T-helper 9 cell (primary cell): Measurements from ENCODE around the gene LRRFIP1.
"Not testable (repeated sequence)": the region's sequence is repeated elsewhere in the genome, so short reads cannot be mapped to it uniquely, and the experiment has no call there.

Experiments used
- DNase-seq: peaks from one replicate; pipeline ENCODE4 v3.0.0-alpha.2; 2020

The LRRFIP1 gene

DNA sequence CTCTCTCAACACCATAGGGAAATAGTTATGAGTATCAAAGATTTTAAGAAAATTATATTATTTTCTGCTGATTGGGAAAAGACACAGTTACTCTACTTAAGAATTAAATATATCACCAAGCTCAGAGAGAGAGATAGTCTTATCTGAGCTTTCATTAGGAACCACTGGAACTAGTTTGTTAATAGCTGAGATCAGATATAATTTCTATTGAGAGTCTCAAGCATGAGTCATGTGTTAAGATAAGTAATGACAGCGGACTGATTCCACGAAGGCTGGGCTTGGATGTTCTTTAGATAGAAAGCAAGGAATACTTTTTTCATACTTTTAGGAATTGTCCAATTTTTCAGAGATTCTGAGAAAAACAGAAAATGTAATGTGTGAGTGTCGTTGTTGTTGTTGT is 126.8 kb downstream of the LRRFIP1 start:
- DNase-seq = no peak

DNA sequence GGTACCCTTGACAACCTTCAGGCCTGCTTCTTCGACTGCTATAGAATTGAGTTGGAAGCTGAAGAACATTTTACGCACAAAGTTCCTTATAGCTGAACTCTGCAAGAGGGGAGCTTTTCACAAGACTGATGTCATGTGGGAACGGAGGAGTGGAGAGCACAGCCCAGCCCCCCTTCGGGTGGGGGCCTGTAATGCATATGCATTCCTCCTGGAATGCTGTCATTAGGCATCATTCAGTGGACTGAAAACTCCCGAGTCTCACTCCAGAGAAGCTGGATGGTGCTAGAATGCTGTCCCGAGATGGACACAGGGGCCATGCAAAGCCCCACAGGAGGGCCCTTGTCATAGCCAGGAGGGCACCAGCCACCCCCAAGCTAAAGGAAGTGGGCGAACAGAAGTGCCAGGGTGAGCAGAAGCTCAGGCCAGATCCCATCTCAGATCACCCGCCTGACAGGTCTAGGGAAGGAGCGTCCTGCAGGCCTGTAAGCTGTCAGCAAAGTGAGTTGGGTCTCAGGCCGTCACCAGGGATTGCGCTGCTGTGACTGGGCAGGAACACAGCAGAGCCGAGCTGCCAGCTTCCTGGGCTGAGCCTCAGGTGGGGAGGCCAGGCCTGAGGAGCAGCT is 127.3 kb downstream of the LRRFIP1 start:
- no peak for DNase-seq

DNA sequence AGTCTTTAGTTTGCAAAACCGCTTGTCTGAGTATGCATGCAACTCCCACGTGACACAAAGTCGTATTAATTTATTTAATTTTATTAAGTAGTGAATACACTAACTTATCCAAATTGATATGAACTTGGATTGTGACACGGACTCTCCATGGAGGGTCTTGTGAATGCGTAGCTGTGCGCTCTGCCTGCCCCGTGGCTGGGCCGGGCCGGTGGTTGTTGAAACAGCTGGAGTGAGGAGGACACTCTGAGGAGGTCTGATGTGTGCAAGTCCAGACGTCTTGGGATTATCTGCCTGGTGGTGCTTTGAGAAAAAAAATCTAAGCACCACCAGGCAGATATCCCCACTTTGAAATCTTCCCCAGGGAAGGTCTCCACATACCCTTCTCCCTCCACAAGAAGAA is 130.2 kb downstream of the LRRFIP1 start:
- DNase-seq = no peak

DNA sequence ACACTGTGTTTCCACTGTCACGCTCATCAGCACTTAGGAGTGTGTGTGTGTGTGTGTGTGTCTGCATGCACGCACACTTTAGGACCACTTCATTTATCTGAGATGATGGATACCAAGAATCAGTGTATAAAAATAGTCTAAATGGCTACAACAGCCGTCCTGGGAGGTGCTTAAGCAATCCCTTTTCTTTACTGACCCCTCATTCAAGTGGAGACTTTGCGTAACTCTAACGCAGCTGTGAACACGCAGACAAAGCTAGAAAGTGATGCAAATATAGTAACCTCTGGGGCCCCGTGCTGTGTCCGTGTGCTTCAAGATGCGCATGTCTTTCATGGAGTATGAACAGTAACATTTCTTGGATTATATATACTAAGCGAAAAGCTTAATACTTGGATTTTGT is 130.8 kb downstream of the LRRFIP1 start:
- DNase-seq = no peak

DNA sequence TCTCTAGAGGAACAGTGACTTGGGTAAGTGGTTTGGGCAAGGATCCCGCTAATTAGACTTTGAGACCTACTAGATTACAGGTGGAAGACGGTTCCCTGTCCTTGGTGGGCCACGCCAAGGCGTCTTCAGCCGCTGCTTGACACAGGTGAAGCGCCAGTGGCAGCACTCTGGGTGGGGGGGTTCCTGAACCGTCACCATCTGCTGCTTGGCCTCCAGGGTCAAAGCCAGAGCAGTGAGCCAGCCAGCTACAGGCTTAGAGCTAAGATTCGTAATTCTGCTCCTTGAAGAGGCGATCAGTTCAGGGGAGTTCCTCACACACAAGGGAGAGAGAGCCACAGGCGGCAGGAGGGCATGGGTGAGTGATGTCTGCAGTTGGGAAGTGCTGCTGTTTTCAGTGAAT is 131.8 kb downstream of the LRRFIP1 start:
- DNase-seq = no peak

DNA sequence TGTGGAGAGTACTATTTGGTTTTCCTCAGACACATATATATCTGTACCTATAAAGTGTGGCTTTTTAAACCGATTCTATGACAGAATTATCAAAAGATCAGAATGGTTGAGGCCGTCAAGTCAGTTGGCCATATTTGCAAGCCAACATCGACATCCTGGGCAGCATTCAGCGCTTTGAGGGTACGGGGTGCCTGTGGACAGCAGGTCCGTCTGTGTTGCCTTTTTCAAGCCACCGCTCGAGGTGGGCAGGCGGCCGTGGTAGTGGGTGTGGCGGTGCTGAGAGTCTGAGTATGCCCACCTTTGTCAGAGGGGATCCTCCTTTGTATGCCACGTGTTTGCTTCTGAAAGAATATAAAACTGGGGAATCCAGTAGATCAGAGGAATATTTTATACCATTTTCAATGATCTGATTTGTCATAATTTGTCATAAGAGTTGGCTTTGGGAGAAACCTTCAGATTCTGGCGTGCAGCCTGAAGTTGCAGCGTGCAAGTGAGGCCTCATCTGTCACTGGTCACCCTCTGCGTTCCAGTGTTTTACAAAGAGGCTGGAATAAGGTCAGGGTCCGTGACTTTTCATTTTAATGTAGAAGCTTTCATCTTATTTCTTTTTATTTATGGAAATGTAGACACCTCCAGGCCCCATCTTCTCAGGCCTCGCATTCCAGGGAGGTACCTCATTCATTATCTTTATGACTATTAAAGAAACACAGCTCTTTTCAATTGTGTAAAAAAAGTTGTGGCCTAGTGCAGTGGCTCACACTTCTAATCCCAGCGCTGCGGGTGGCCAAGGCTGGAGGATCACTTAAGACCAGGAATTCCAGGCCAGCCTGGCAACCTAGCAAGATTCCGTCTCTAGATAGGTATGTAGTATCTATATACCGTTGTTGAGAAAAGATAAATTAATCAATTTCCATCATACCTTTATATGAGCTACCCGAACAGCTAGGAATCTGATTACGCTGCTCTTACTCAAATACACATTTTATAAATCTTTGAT is 133.4 kb downstream of the LRRFIP1 start:
- DNase-seq = no peak

DNA sequence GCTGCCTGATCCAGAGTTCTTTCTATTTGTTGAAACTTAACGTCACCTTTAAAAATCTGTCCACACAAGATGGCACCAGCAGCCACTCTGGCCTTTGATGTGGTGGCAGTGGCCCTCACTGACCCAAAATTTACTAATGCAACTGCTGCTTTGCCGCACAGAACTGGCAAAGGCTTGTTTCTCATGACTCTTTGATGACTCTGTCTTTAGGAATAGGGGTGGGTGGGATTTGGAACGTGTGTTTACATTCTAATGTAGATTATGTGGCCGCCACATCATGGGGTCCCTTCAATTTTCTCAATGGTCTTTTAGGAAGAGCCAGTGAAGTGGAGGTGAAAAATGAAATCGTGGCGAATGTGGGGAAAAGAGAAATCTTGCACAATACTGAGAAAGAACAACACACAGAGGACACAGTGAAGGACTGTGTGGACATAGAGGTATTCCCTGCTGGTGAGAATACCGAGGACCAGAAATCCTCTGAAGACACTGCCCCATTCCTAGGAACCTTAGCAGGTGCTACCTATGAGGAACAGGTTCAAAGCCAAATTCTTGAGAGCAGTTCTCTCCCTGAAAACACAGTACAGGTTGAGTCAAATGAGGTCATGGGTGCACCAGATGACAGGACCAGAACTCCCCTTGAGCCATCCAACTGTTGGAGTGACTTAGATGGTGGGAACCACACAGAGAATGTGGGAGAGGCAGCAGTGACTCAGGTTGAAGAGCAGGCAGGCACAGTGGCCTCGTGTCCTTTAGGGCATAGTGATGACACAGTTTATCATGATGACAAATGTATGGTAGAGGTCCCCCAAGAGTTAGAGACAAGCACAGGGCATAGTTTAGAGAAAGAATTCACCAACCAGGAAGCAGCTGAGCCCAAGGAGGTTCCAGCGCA is 135.2 kb downstream of the LRRFIP1 start:
- not testable (repeated sequence) for DNase-seq

DNA sequence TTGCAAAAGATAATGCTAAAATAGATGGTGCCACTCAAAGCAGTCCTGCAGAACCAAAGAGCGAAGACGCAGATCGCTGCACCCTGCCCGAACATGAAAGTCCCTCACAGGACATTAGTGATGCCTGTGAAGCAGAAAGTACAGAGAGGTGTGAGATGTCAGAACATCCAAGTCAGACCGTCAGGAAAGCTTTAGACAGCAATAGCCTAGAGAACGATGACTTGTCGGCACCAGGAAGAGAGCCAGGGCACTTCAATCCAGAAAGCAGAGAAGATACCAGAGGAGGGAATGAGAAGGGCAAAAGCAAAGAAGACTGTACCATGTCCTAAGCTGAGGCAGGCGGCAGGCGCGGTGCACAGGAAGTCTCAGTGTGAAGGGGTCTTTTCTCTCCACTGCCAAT is 136.4 kb downstream of the LRRFIP1 start:
- DNase-seq = no peak

DNA sequence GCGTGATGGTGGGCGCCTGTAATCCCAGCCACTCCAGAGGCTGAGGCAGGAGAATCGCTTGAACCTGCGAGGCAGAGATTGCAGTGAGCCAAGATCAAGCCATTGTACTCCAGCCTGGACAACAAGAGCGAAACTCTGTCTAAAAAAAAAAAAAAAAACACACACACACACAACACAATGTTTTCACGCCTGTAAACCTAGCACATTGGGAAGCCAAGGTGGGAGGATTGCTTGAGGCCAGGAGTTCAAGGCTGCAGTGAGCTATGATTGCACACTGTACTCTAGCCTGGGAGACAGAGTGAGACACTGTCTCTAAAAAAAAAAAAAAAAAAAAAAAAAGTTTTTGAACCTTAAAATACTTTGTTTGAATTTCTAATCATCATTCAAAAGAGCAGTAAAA is 137.7 kb downstream of the LRRFIP1 start:
- DNase-seq = not testable (repeated sequence)

DNA sequence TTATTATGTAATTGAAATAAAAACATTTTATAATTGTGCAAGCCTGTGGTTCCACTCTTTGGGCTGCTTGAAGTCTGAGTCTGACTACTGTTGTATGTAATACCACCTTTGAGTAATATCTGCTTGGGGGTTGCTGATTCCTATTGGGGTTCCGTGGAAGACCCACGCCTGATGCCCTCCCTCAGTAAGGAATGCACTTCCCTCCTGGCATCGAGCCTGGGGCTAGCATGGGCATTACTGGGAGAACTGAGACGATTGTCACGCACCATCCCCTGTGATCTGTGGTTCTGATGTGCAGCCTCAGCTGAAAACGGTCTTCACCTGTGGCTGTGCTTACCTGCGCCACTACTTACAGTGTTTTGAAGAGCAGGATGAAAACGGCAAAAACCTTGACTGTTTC is 138.5 kb downstream of the LRRFIP1 start:
- no peak for DNase-seq

DNA sequence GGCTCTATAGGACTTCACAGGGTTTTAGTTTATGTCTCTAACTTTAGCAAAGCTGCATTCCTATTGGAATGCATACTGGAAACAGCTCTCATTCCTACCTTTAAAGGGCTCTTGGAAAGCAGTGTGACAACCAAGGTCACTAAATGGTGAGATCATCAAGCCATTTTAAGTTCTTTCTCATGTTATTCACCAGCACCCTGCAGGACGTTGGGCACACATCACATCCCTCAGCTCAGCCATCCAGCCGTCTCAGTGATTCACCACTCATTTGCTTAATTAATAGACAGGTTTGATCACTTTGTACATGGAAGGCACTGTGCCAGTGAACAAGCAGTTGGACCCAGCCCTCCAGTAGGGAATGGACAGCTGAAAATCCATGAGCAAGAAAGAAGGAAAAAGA is 139.0 kb downstream of the LRRFIP1 start:
- no peak for DNase-seq

DNA sequence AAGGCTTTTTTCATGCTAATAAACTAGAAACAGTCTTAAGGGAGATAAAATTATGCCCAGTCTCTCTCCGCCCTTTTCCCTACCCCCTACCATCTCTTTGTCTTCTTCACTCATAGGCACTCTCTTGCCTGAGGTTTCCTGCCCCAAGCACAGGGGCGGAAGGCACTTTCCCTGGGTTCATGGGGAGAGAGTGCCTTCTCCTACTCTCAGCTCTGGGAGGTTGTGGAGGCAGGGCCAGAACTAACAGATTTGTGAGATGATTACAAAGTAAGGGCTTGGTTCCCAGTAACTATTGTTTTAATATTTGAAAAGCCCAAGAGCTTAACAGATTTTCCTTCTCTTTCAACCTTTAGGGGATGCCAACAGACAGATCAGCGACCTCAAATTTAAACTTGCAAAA is 145.1 kb downstream of the LRRFIP1 start:
- DNase-seq = no peak

DNA sequence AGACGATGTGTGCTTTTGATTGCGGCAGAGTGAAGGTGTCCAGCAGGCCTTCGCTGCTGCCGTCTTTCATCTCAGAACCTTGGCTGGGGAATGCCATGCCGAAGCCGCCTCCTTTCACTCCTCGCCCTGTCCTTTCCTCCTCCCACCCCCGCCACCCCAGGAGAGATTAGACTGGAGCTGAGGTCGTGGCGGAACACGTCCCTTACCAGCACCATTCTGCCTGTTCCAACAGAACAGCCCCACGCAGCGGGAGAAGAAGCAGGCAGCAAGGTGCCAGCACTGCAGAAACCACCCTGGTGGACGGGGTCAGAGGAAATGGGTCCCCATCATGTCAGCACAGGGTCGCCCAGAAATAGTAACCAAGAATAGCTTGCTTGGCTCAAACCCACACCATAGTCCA is 146.4 kb downstream of the LRRFIP1 start:
- no peak for DNase-seq

DNA sequence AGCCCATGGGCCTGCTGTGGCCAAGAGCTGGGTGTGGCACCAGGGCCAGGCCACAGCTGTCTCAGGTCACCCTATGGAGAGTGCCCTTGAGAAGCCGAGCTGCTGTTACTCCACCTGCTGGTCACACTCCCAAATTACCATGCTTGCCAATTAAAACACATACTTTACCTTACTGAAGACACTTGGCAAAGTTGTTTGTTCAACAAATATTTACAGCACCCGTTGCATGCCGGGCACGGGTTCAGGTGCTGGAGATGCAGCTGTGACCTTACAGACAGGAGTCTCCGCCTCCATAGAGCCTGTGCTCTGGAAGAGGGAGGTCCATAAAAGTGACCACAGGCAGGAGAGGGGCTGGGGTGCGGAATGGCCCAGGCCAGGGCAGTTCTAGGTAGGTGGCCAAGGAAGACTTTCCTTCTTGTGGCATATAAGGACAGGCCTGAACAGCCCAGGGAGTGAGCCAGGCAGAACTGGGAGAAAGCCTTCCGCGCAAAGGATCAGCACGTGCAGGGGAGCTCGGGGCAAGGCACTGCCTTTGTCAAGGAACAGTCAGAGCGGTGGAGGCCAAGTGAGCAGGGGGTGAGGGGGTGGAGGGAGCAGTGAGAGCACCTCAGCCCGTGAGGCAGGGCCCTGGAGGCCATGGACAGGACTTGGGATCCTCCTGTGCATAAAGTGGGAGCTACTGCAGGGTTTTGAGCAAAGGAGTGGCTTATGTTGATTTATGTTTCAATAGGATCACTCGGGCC is 147.6 kb downstream of the LRRFIP1 start:
- peak; percentile 17 for DNase-seq

DNA sequence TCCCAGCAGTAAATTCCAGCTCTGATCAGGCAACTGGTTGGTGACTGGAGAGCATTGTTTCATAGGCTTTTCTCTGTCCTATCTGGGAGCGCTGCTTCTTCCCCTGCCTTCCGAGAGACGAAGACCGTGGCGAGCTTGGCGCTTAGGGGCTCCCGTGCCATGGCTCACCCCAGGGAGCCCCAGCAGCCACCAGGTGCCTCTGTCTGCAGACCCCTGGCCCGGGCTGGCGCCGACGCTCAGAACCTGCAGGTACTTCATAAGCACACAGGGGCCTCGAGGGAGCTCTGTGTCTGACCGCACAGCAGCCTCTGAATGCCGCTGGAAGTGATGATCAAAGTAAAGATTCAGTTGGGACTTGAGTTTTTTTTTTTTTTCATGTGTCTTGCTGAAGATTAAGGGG is 152.1 kb downstream of the LRRFIP1 start:
- DNase-seq = no peak

DNA sequence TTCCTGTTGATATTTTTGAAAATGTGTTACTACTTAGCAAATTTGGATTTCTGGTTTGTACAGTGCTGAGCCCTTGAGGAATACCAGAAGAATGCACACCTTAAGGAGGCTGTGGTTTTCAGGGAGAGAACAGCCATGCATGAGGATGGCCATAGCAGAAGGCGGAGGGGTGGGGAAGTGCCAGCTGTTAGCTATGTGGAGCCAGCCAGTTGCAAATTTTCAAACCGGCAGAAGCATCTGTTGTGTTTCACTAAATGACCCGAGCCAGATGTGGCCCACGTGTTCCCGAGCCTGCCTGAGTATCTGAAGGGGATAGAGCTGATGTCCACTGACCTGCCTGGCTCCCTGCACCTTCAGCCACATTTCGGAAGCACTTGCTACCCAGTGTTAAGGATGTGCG is 154.8 kb downstream of the LRRFIP1 start:
- no peak for DNase-seq

DNA sequence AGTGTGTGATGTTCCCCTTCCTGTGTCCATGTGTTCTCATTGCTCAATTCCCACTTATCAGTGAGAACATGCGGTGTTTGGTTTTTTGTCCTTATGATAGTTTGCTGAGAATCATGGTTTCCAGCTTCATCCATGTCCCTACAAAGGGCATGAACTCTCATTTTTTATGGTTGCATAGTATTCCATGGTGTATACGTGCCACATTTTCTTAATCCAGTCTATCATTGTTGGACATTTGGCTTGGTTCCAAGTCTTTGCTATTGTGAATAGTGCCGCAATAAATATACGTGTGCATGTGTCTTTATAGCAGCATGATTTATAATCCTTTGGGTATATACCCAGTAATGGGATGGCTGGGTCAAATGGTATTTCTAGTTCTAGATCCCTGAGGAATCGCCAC is 156.3 kb downstream of the LRRFIP1 start:
- DNase-seq = not testable (repeated sequence)

DNA sequence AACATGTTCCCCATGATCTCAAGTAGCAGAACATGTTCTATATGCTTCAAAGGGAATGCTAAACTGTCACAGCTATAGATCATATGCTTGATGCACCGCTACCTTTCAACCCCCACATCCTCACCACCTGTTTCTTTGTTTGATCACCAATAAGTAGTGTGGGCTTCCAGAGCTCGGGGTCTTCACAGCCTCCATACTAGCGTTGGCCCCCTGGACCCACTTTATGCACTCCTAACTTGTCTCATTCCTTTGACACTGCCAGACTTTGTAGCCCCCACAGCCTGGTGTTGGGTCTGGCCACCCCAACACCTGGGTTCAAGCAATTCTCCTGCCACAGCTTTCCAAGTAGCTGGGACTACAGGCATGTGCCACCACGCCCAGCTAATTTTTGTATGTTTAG is 159.5 kb downstream of the LRRFIP1 start:
- no peak for DNase-seq

DNA sequence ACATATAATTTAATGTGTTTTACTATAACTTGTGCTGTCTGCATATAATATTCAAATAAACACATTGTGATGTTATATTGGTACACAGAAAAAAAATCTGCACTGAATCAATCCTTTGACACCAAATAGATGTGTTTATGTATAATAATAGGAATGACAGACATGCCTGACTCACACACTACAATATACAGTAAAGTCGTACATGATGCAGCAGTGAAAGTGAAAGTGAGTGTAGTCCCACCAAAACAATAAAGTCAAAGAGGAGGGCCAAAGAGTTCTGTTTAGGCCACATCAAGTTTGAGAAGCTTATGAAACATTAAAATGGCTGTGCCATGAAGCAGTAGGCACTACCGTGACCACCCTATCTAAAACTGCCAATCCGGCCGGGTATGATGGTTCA is 163.0 kb downstream of the LRRFIP1 start:
- DNase-seq = no peak

DNA sequence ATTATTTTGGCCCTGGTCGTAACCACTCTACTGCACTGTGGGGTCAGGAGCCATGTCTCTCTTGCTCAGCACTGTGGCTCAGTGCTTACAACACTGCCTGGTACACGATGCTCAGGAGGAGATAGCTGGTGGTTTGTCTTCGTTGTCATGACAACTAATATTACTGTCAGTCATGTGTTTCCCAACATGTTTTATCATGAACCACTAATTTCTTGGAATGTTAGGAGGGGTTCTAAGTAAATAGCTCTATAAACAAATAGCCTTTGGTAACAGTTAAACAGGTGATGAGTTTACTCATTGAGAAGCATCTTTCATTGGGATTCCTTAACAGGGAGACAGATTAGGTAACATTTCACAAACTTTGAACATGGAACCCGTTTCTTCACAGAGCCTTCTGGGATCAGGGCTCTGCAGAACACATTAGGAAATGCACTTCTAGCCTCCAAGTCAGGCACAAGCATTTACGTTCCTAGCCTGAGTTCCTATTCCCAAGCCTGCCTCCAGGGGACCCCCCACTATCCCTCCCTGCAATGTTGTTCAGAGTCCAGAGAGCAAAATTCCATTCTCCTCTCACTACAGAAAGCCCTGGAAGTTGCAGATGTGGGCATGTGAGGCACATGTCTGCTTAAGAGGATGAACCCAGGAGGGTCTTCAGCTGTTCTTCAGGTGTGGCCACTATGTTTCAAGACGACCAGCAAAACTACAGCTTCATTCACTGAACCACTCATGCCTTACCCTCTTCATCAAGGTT is 164.8 kb downstream of the LRRFIP1 start:
- DNase-seq = no peak

DNA sequence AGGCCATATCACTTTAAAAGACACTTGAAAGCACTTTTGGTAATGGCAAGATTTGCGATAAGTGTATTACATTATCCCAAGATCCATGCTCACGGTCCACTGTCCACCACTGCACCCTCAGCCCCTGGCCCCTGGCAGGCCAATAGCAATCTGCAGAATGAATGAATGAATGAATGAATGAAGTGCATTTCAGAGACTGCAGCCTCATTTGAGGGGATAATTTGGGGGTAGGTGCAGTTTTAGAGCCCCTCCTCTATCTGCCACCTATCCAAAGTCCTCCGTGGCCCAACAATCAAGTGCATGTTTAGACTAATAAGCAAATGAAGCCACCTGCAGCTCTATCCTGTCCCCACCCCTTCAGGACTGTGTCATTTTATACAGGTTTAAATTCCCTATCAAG is 169.9 kb downstream of the LRRFIP1 start:
- no peak for DNase-seq
